GM19397 (cell line): Measurements from ENCODE around the gene MINDY4B.
"Not testable (repeated sequence)": the region's sequence is repeated elsewhere in the genome, so short reads cannot be mapped to it uniquely, and the experiment has no call there.

Experiments used
- ATAC-seq: cut with Tn5 transposase; IDR thresholded peaks from one replicate; pipeline ENCODE4 v1.9.1; 2021; ENCODE audit warnings: mild to moderate bottlenecking, moderate library complexity; ENCODE audit not compliant: unreplicated experiment

MINDY4B gene

GRCh38 chr3:150899141-150899540, 6.1 kb downstream of the MINDY4B start:
- ATAC-seq = no peak

DNA sequence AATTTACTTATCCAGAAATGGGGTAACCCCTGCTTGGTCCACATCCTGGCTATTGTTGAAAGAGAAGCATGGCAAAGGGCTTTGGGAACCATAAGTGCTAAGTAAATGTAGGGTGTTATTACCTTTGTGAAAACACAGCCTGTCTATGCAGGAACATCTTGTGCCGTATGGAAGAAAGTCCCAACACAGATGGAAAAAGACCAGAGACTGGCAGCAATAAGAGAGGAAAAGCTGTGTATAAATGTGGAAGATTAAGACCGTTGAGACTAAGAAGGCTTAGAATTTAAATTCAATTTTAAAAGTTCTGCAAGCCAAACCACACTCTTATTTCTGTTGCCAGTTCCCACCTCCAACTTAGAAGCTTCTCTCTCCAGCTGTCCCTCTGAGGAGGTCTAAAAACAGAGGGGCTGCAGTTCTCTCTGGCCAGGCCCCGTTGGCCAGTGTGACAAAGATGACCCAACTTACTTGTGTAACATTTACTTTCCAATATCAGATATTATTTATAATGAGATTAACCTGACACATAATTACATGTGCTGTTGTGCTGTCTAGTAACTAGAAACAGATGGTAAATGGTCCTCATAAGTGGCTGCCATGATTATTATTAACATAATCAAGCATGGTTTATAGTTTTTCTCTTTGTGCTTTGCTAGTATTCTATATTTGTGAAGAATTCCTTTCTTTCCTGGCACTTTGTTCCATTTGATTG, 7.0 kb downstream of the MINDY4B start:
- no peak for ATAC-seq

DNA sequence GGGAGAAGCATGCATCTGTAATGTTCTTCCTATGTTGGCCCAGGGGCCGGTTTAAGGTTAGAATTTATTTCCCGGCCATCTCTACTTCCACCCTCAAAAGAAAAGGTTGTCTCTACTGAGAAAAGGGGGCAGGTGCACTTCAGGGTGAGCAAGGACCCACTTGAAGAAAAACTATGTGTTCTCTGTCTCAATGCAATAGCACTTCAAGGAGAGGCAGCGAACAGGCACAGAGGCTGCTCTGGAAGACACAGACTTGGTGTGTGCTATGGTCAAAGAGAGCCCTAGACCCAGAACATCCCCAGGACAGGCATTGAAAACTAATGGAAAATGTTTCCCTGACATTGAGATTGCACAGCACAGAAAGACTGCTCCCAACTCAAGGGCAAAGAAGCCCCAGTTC, 7.6 kb downstream of the MINDY4B start:
- ATAC-seq = no peak

DNA sequence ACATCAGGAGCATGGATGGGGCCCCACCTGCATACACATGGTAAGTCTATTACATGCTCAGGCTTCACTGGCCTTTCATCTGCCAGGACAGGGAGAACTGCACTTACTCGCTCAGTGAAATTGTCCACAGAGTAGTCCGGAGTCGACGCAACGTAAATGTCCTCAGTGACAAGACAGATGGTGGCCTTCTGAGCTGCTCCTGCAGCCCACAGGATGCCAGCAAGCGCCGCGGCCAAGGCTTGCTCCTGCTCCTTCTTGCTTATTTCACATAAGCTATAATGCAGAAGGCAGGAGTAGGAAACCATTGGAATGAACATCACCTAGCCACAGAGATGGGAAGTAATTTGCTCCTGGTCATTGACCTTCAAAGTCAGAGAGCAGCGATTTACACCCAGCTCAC, 14.4 kb downstream of the MINDY4B start:
- no peak for ATAC-seq

- no peak for ATAC-seq
These were observed 14.9 kb downstream of the MINDY4B start for GRCh38 chr3:150890295-150890694.

GRCh38 chr3:150889106-150889505, 16.1 kb downstream of the MINDY4B start:
- ATAC-seq = no peak

DNA sequence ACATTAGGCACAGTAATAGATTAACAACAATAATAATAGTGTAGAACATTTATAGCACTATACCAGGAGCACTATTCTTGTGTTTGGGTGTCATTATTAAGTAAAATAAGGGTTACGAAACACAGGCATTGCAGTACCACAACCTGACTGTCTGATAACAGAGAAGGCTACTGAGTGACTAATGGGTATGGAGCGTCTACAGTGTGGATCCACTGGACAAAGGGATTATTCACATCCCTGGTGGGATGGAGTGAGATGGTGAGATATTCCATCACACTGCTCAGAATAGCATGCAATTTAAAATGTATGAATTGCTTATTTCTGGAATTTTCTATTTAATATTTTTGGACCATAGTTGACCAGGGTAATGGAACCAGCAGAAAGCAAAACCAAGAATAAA, 18.2 kb downstream of the MINDY4B start:
- no peak for ATAC-seq

DNA sequence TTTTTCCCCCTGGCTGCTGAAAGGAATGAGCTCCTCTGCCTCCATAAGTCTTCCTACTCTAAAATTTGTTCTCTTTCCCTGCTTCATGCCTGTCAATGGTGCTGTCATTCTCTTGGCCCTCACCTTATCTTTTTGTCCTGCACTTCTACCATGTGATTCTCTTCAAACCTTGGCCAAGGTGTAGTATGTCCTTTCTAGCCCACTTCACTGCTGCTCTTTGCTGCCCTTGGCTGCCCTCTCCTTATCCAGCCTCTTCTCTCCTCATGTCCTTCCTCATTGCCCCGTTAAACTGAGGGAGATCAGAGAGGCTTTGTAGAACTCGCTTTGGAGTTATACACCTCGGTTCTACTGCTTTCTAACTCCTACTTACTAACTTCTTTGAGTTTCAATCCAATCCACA, 19.7 kb downstream of the MINDY4B start:
- ATAC-seq = no peak

DNA sequence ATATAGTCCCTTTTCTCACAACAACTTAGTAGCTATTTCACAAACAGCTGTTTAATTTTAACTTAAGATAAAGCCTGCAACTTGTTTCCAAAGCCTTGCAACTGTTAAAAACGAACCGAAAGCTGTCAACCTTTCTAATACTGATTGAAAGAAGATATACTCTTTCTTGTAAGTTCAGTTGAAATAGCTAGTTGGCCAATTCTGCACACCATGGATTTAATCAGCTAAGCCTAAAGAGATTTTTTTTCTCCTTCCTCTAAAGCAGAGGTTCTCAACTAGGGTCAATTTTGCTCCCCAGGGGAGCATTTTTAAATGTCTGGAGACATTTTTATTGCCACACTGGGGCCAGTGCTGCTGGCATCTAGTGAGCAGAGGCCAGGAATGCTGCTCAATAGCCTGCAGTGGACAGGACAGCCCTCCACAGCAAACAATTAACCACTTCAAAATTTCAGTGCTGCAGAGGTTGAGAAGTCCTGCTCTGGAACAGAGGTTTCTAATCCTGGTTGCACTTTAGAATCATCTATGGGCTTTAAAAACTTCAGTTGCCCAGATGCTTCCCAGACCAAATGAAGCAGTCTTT, 26.2 kb downstream of the MINDY4B start:
- no peak for ATAC-seq

- no peak for ATAC-seq
These were observed 26.9 kb downstream of the MINDY4B start for GRCh38 chr3:150878290-150878689.

DNA sequence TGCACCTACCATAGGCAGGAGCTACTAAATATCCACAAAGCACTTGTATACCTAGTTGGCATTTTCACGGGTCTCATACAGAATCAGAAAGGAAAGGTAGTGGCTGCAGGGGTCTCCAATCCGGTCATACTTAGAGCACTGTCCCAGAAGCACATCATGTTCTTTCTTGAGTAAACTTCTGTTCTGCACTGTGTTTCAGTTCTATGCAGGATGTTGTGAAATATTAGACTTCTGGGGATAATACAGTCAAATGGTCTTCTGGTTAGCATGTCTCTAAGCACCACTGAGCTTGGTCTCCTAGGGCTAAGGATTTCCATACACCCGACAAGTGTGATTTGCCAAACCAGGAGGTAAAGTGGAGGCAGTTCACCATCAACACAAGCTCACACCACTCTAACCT, 27.9 kb downstream of the MINDY4B start:
- ATAC-seq = no peak

DNA sequence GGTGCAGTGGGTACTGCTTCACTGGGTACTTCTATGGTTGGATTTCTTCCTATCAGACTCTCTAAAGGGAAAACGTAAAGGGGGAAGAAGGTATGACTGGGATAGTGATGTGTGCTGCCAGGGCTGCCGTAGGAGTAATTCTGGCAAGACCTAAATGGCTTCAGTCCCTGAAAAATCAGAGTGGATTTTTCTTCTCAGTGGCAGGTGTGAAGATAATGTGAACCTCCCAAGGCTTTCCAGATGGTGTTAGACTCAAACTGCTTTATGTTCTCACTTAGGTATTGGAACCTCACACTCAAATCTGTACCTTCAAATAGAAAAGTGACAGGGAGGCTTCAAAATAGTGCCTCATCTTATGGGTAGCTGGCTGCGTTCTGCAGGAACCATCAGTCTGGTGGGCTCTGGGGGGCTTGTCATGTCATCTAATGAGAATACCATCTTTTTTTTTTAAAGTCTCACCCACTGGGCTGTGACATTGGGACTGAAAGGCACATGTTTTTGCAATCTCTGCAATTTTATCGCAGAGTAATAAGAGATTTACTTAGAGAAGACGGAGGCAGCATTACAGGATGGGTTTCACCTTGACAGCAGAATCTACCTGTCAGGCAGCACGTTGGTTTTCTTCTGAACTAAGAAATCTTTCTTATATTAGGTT, 28.5 kb downstream of the MINDY4B start:
- ATAC-seq = no peak

- no peak for ATAC-seq
These were observed 29.7 kb downstream of the MINDY4B start for GRCh38 chr3:150875548-150875947.

DNA sequence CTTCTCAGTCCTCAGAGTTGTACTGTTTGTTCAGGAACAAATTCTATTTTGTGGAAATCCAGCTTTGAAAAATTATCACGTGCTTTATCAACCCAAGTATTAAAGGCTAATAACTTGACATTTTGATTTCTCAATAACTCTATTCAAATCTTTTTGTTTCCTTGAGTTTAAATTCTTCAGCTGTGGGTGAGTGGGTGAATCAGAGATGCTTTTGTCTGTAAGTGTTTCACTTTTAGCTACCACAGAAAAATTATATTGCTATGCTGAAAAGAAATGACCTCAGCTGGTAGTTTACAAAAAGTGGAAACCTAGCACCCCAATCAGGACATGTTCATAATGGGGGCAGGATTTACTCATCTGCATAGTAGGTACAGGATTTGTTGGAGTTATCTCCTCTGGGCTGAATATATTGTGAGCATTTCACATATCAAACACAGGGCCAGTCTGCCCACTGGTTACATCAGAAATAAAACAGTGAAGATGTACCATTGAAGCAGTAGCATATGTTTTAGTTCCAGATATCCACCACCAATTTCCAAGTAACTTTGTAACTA, 30.5 kb downstream of the MINDY4B start:
- ATAC-seq = no peak

- ATAC-seq = no peak
These were observed 34.0 kb downstream of the MINDY4B start for GRCh38 chr3:150871192-150871591.

DNA sequence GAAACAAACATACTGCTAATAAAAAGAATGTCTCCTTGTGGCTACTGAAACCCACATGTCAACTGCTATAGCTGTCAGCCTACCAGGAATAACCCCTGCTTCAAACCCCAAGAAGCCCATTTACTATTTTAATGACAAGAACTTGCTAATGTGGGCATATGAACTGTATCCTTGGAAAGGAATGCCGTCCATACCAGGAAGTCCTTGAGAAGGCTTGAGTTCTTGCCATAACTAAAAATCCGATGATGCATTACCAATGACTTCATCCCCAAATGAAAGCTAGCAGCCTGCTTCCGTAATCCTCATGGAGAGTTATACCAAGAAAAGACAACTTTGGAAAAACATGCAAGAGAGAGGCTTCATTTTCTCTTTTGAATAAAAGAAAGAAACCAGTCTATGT, 34.8 kb downstream of the MINDY4B start:
- ATAC-seq = no peak

GRCh38 chr3:150868282-150868681, 37.0 kb downstream of the MINDY4B start:
- ATAC-seq = no peak

GRCh38 chr3:150867434-150867833, 37.8 kb downstream of the MINDY4B start:
- ATAC-seq = no peak

GRCh38 chr3:150863921-150864320, 41.3 kb downstream of the MINDY4B start:
- ATAC-seq = not testable (repeated sequence)

DNA sequence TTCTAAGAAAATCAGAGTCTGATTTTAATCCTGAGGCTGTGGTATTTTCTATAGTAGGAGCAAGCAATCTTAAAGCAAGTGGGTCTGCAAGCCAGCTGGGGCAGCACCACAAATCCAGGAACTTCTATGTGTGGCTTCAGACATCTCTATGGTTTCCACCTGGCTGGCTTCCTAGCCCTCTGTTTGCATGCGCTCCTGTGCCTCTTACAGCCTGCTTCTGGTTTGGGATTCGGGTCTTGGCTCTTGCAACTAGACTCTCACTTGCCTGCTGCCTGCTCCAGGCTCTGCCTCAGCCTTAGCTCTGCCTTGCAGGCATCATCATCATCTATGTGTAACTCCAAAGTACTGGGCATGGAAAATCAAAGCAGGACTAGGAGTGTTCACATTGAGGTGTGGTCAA, 43.4 kb downstream of the MINDY4B start:
- no peak for ATAC-seq

GRCh38 chr3:150857936-150858335, 47.3 kb downstream of the MINDY4B start:
- ATAC-seq = not testable (repeated sequence)

GRCh38 chr3:150850191-150850590, 55.0 kb downstream of the MINDY4B start:
- ATAC-seq = no peak
